Measurements from ENCODE around the gene DMKN. TPM values are rescaled to one million over a fixed set of nuclear protein-coding genes. Genes with fewer than 3 reads are reported as not detected.
"Not testable (repeated sequence)": the region's sequence is repeated elsewhere in the genome, so short reads cannot be mapped to it uniquely, and the experiment has no call there.

The DMKN gene
- total and polyA plus RNA-seq, 5 donors from 2014 or later = 0.74 to 1.6 (median 1.0) TPM; not detected in 2

DNA sequence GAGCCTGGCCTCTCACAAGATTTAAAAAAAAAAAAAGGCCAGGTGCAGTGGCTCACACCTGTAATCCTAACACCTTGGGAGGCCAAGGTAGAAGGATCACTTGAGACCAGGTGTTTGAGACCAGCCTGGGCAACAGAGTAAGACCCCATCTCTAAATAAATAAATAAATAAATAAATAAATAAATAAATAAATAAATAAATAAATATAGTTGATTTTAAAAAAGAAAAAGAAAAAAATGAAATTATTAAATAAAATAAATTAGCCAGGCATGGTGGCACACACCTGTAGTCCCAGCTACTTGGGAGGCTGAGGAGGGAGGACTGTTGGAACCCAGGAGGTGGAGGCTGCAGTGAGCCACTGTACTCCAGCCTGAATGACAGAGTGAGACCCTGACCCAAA, 51.7 kb downstream of the DMKN start:
- H3K4me1 ChIP-seq (ENCODE audit: control insufficient read depth, insufficient read depth, low read length, poor library complexity, severe bottlenecking) = peaks cover 18% of the 10 kb centered on the region
- H3K4me1 Mint-ChIP-seq = peaks cover 13 to 41% (median 24%) of the 10 kb centered on the region in 4 donors
- not testable (repeated sequence) for H3K27ac Mint-ChIP-seq; H3K9me3 ChIP-seq (ENCODE audit: control insufficient read depth in 2 of 2, low read length in 2 of 2); ATAC-seq (ENCODE audit: low read depth in 2 of 2); DNase-seq; H3K27ac ChIP-seq (ENCODE audit: insufficient read depth, low read length, poor library complexity, severe bottlenecking); H3K27me3 ChIP-seq (ENCODE audit: control insufficient read depth, insufficient read depth, low read length); H3K27me3 Mint-ChIP-seq; H3K9me3 Mint-ChIP-seq; H3K4me3 ChIP-seq (ENCODE audit: low read depth, low read length); H3K36me3 Mint-ChIP-seq; H3K36me3 ChIP-seq (ENCODE audit: control insufficient read depth, insufficient read depth, low read length); H3K4me3 Mint-ChIP-seq

- Mint-ChIP-seq H3K36me3 (no peaks in the 10 kb centered on the region), H3K4me1 (peaks cover 13 to 41% (median 24%) of the 10 kb centered on the region in 4 donors), H3K27ac (no peak overlapping the region), H3K27me3 (peaks cover 14% of the 10 kb centered on the region), H3K9me3 (no peaks in the 10 kb centered on the region), H3K4me3 (no peak overlapping the region)
- DNase-seq (no peak), ATAC-seq (ENCODE audit: low read depth in 2 of 2) (no peak)
- no peak overlapping the region for H3K27ac ChIP-seq (ENCODE audit: insufficient read depth, low read length, poor library complexity, severe bottlenecking)
- H3K4me1 ChIP-seq (ENCODE audit: control insufficient read depth, insufficient read depth, low read length, poor library complexity, severe bottlenecking) = peaks cover 18% of the 10 kb centered on the region
- no peaks in the 10 kb centered on the region for H3K27me3 ChIP-seq (ENCODE audit: control insufficient read depth, insufficient read depth, low read length)
- no peak overlapping the region for H3K4me3 ChIP-seq (ENCODE audit: low read depth, low read length)
- no peaks in the 10 kb centered on the region for H3K9me3 ChIP-seq (ENCODE audit: control insufficient read depth in 2 of 2, low read length in 2 of 2)
- no peaks in the 10 kb centered on the region for H3K36me3 ChIP-seq (ENCODE audit: control insufficient read depth, insufficient read depth, low read length)
These were observed 52.4 kb downstream of the DMKN start for GRCh38 chr19:35461060-35461459.

GRCh38 chr19:35460608-35461007, 52.8 kb downstream of the DMKN start:
- peaks cover 14% of the 10 kb centered on the region for H3K27me3 Mint-ChIP-seq
- H3K4me1 ChIP-seq (ENCODE audit: control insufficient read depth, insufficient read depth, low read length, poor library complexity, severe bottlenecking) = peaks cover 18% of the 10 kb centered on the region
- ATAC-seq (ENCODE audit: low read depth in 2 of 2) (no peak), DNase-seq (no peak)
- H3K4me1 Mint-ChIP-seq = peaks cover 17 to 46% (median 28%) of the 10 kb centered on the region in 4 donors
- no peaks in the 10 kb centered on the region for H3K27me3 ChIP-seq (ENCODE audit: control insufficient read depth, insufficient read depth, low read length)
- H3K36me3 ChIP-seq (ENCODE audit: control insufficient read depth, insufficient read depth, low read length) = no peaks in the 10 kb centered on the region
- no peaks in the 10 kb centered on the region for H3K9me3 Mint-ChIP-seq
- H3K4me3 ChIP-seq (ENCODE audit: low read depth, low read length) = no peak overlapping the region
- H3K27ac Mint-ChIP-seq = no peak overlapping the region
- H3K36me3 Mint-ChIP-seq = no peaks in the 10 kb centered on the region
- H3K9me3 ChIP-seq (ENCODE audit: control insufficient read depth in 2 of 2, low read length in 2 of 2) = no peaks in the 10 kb centered on the region
- no peak overlapping the region for H3K4me3 Mint-ChIP-seq
- no peak overlapping the region for H3K27ac ChIP-seq (ENCODE audit: insufficient read depth, low read length, poor library complexity, severe bottlenecking)

GRCh38 chr19:35459414-35460082, 53.9 kb downstream of the DMKN start:
- no peak overlapping the region for H3K4me3 ChIP-seq (ENCODE audit: low read depth, low read length)
- H3K9me3 ChIP-seq (ENCODE audit: control insufficient read depth in 2 of 2, low read length in 2 of 2) = no peaks in the 10 kb centered on the region
- no peaks in the 10 kb centered on the region for H3K36me3 ChIP-seq (ENCODE audit: control insufficient read depth, insufficient read depth, low read length)
- no peaks in the 10 kb centered on the region for H3K27me3 ChIP-seq (ENCODE audit: control insufficient read depth, insufficient read depth, low read length)
- Mint-ChIP-seq H3K36me3 (no peaks in the 10 kb centered on the region), H3K4me1 (peaks cover 14 to 42% (median 30%) of the 10 kb centered on the region in 4 donors), H3K27ac (peak overlapping the region in 1 of 3 donors; percentile 67), H3K27me3 (peaks cover 14% of the 10 kb centered on the region), H3K9me3 (no peaks in the 10 kb centered on the region), H3K4me3 (no peak overlapping the region)
- DNase-seq (no peak), ATAC-seq (ENCODE audit: low read depth in 2 of 2) (no peak)
- no peak overlapping the region for H3K27ac ChIP-seq (ENCODE audit: insufficient read depth, low read length, poor library complexity, severe bottlenecking)
- H3K4me1 ChIP-seq (ENCODE audit: control insufficient read depth, insufficient read depth, low read length, poor library complexity, severe bottlenecking) = peaks cover 18% of the 10 kb centered on the region

GRCh38 chr19:35458731-35459391, 54.6 kb downstream of the DMKN start:
- Mint-ChIP-seq H3K9me3 (no peaks in the 10 kb centered on the region), H3K27me3 (peaks cover 14% of the 10 kb centered on the region), H3K36me3 (no peaks in the 10 kb centered on the region), H3K4me1 (peaks cover 14 to 40% (median 28%) of the 10 kb centered on the region in 4 donors), H3K4me3 (no peak overlapping the region), H3K27ac (peak overlapping the region in 1 of 3 donors; percentile 83)
- Histone ChIP-seq H3K4me1 (ENCODE audit: control insufficient read depth, insufficient read depth, low read length, poor library complexity, severe bottlenecking) (peaks cover 18% of the 10 kb centered on the region), H3K9me3 (ENCODE audit: control insufficient read depth in 2 of 2, low read length in 2 of 2) (no peaks in the 10 kb centered on the region), H3K27me3 (ENCODE audit: control insufficient read depth, insufficient read depth, low read length) (no peaks in the 10 kb centered on the region), H3K36me3 (ENCODE audit: control insufficient read depth, insufficient read depth, low read length) (no peaks in the 10 kb centered on the region), H3K27ac (ENCODE audit: insufficient read depth, low read length, poor library complexity, severe bottlenecking) (no peak overlapping the region), H3K4me3 (ENCODE audit: low read depth, low read length) (no peak overlapping the region)
- DNase-seq (no peak), ATAC-seq (ENCODE audit: low read depth in 2 of 2) (no peak)

DNA sequence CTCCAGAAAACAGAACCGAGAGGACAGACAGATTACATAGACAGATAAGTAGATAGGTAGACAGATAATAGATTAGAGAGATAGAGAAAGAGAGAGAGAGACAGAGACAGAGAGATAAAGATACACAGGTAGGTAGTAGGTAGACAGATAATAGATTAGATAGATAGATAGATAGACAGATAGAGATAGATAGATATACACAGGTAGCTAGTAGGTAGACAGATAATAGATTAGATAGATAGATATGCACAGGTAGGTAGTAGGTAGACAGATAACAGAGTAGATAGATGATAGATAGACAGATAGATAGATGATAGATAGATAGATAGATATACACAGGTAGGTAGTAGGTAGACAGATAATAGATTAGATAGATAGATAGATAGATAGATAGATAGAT, 55.3 kb downstream of the DMKN start:
- peaks cover 14% of the 10 kb centered on the region for H3K4me1 ChIP-seq (ENCODE audit: control insufficient read depth, insufficient read depth, low read length, poor library complexity, severe bottlenecking)
- H3K36me3 Mint-ChIP-seq = no peaks in the 10 kb centered on the region
- no peak for ATAC-seq (ENCODE audit: low read depth in 2 of 2)
- H3K4me1 Mint-ChIP-seq = peaks cover 15 to 33% (median 24%) of the 10 kb centered on the region in 4 donors
- H3K9me3 ChIP-seq (ENCODE audit: control insufficient read depth in 2 of 2, low read length in 2 of 2) = no peaks in the 10 kb centered on the region
- no peak overlapping the region for H3K27ac ChIP-seq (ENCODE audit: insufficient read depth, low read length, poor library complexity, severe bottlenecking)
- H3K4me3 Mint-ChIP-seq = no peak overlapping the region
- no peaks in the 10 kb centered on the region for H3K36me3 ChIP-seq (ENCODE audit: control insufficient read depth, insufficient read depth, low read length)
- no peak overlapping the region for H3K4me3 ChIP-seq (ENCODE audit: low read depth, low read length)
- no peaks in the 10 kb centered on the region for H3K27me3 ChIP-seq (ENCODE audit: control insufficient read depth, insufficient read depth, low read length)
- DNase-seq = no peak
- peaks cover 15% of the 10 kb centered on the region for H3K27me3 Mint-ChIP-seq
- H3K9me3 Mint-ChIP-seq = no peaks in the 10 kb centered on the region
- no peak overlapping the region for H3K27ac Mint-ChIP-seq

DNA sequence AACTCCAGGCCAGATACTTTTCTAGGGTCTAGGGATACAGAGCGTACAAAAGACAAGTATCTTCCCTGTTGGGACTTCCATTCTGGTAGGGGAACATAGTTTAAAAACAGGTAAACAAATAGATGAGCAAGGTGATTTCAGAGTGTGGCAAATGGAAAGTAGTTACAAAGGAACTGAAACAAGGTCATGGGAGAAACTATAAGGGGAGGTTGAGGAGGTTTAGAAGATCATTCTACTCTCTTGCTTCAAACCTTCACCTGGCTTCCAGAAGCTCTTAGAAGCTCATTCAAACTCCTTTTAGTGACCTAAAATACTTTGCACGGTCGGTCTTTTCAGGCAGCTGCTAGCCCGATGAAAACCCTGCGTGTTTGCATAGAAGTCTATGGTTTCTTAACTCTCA, 56.3 kb downstream of the DMKN start:
- Mint-ChIP-seq H3K4me3 (no peak overlapping the region), H3K9me3 (no peaks in the 10 kb centered on the region), H3K27ac (peak overlapping the region in 1 of 3 donors; percentile 12), H3K36me3 (no peaks in the 10 kb centered on the region), H3K27me3 (peaks cover 18% of the 10 kb centered on the region), H3K4me1 (peaks cover 12 to 26% (median 15%) of the 10 kb centered on the region in 4 donors)
- no peaks in the 10 kb centered on the region for H3K27me3 ChIP-seq (ENCODE audit: control insufficient read depth, insufficient read depth, low read length)
- no peaks in the 10 kb centered on the region for H3K36me3 ChIP-seq (ENCODE audit: control insufficient read depth, insufficient read depth, low read length)
- DNase-seq (no peak), ATAC-seq (ENCODE audit: low read depth in 2 of 2) (no peak)
- no peak overlapping the region for H3K27ac ChIP-seq (ENCODE audit: insufficient read depth, low read length, poor library complexity, severe bottlenecking)
- H3K4me1 ChIP-seq (ENCODE audit: control insufficient read depth, insufficient read depth, low read length, poor library complexity, severe bottlenecking) = peaks cover 4% of the 10 kb centered on the region
- H3K9me3 ChIP-seq (ENCODE audit: control insufficient read depth in 2 of 2, low read length in 2 of 2) = no peaks in the 10 kb centered on the region
- no peak overlapping the region for H3K4me3 ChIP-seq (ENCODE audit: low read depth, low read length)
